ENCODE data around the gene SH2D3A.

GRCh38 chr19:6812612-6813011 lies 45.4 kb upstream of the SH2D3A start:
- TF ChIP-seq CTCF (IDR thresholded peaks at IDR 0.05) (no peak), POLR2A (IDR thresholded peaks at IDR 0.05) (no peak)
